Kidney (tissue), 14 donors: Measurements from ENCODE around the gene SPIRE1. TPM values are rescaled to one million over a fixed set of nuclear protein-coding genes. Genes with fewer than 3 reads are reported as not detected.

Experiments
- DNase-seq, 5 donors: peaks; one replicate each; pipeline ENCODE4 v3.0.0-alpha.2; 2013 to 2020
- FAIRE-seq: peaks from 2 replicates; lab custom pipeline; 2012; peaks lifted over from hg19 to GRCh38; lab: Jason Lieb, UNC
- H3K27ac ChIP-seq, 2 donors: one replicate each; pipeline ENCODE4 v1.7.0; 2013; ENCODE audit warnings: low read depth in 2 of 2, low read length in 2 of 2, inconsistent platforms in 1 of 2
- H3K27me3 ChIP-seq: one replicate; pipeline ENCODE4 v1.7.1; 2013; ENCODE audit warnings: low read length, inconsistent platforms; ENCODE audit not compliant: control insufficient read depth, insufficient read depth
- H3K36me3 ChIP-seq, 3 donors: one replicate each; pipeline versions ENCODE4 v1.7.0 to v1.7.1; 2013; ENCODE audit warnings: low read length in 3 of 3, control low read depth in 1 of 3, inconsistent platforms in 1 of 3; ENCODE audit not compliant: insufficient read depth in 3 of 3, control insufficient read depth in 2 of 3
- H3K4me1 ChIP-seq, 3 donors: one replicate each; pipeline versions ENCODE4 v1.7.0 to v1.7.1; 2013; ENCODE audit warnings: low read length in 3 of 3, inconsistent platforms in 1 of 3, low read depth in 1 of 3; ENCODE audit not compliant: control insufficient read depth in 2 of 3, insufficient read depth in 2 of 3
- H3K4me3 ChIP-seq, 3 donors: one replicate each; pipeline versions ENCODE4 v1.7.0 to v1.8.1; 2013; ENCODE audit warnings: low read length in 3 of 3, control low read depth in 1 of 3, inconsistent platforms in 1 of 3
- H3K9ac ChIP-seq, 3 donors: one replicate each; pipeline versions ENCODE4 v1.7.0 to v1.7.1; 2013; ENCODE audit warnings: low read length in 3 of 3, control low read depth in 1 of 3, inconsistent platforms in 1 of 3
- H3K9me3 ChIP-seq, 3 donors: one replicate each; pipeline versions ENCODE4 v1.7.0 to v1.7.1; 2013; ENCODE audit warnings: low read length in 3 of 3, control low read depth in 1 of 3, inconsistent platforms in 1 of 3; ENCODE audit not compliant: control insufficient read depth in 2 of 3, insufficient read depth in 1 of 3
- CTCF ChIP-seq: IDR thresholded peaks from 3 replicates; pipeline ENCODE4 v1.5.1; 2012; ENCODE audit warnings: mild to moderate bottlenecking, moderate library complexity, borderline replicate concordance; ENCODE audit not compliant: insufficient read depth; ENCODE audit errors: extremely low read depth
- intact Hi-C: fragments of 100-400 bp; cut with DNase I; formaldehyde crosslinking; loops from one replicate; pipeline ENCODE4 v1.11.1; 2022
- polyA plus RNA-seq: library from polyadenylated mRNA; stranded (reverse); fragments of 350-450 nt; fragmentation: Illumina TruSeq; extraction: RNeasy Lipid Tissue Mini Kit (QIAGEN cat#74804); gene quantifications from one replicate; pipeline ENCODE4 v1.2.3, GENCODE V29; 2014; ENCODE audit warnings: low read depth, low replicate concordance; ENCODE audit not compliant: insufficient read depth
- total RNA-seq: library from RNA; stranded (reverse); fragmentation: NEBNext Ultra II Directional; extraction: Animal tissue kit (Norgen Biotek cat#: 25700); gene quantifications from one replicate; pipeline ENCODE4 v1.2.1, GENCODE V29; 2021
- donor health status: control.
- donor health status: control.
- donor health status: control.
- donor health status: control.
- donor health status: control.
- donor health status: DM: yes; HTN: yes; CAD: no.
- donor health status: Normal renal cell carcinoma (clear cell type).

The SPIRE1 gene
- total and polyA plus RNA-seq, 2 donors from 2014 or later = 12.3 to 35.1 TPM

GRCh38 chr18:12403601-12404506, 254.1 kb downstream of the SPIRE1 start:
- Histone ChIP-seq H3K4me1 (peaks cover 0 to 4% (median 0%) of the 10 kb centered on the region in 3 donors), H3K27ac (no peak overlapping the region), H3K9me3 (no peaks in the 10 kb centered on the region), H3K36me3 (no peaks in the 10 kb centered on the region), H3K4me3 (no peak overlapping the region), H3K27me3 (no peaks in the 10 kb centered on the region), H3K9ac (no peak overlapping the region)
- intact Hi-C loops = no loop called here
- DNase-seq (no peak), FAIRE-seq (no peak)
- TF ChIP-seq CTCF = no peak

GRCh38 chr18:12401881-12402280, 256.0 kb downstream of the SPIRE1 start:
- no peak overlapping the region for H3K4me3 ChIP-seq
- no peak overlapping the region for H3K27ac ChIP-seq
- no peaks in the 10 kb centered on the region for H3K36me3 ChIP-seq
- no peak for TF ChIP-seq CTCF
- FAIRE-seq (no peak), DNase-seq (no peak)
- H3K4me1 ChIP-seq = no peaks in the 10 kb centered on the region
- H3K27me3 ChIP-seq = no peaks in the 10 kb centered on the region
- intact Hi-C loops = no loop called here
- no peaks in the 10 kb centered on the region for H3K9me3 ChIP-seq
- no peak overlapping the region for H3K9ac ChIP-seq

GRCh38 chr18:12399231-12399630, 258.7 kb downstream of the SPIRE1 start:
- Histone ChIP-seq H3K27me3 (no peaks in the 10 kb centered on the region), H3K4me3 (no peak overlapping the region)
- TF ChIP-seq CTCF = no peak

More at GRCh38 chr18:12399231-12399630, 258.7 kb downstream of the SPIRE1 start:
- H3K36me3 ChIP-seq = no peaks in the 10 kb centered on the region
- no peak overlapping the region for H3K9ac ChIP-seq
- DNase-seq (no peak), FAIRE-seq (no peak)
- no peaks in the 10 kb centered on the region for H3K9me3 ChIP-seq
- H3K4me1 ChIP-seq = no peaks in the 10 kb centered on the region
- no peak overlapping the region for H3K27ac ChIP-seq
- intact Hi-C loops = no loop called here
